HUES48 (cell line): ENCODE data around the gene KCNJ16.
A peak's percentile ranks its signal among the peaks of the same experiment; 100 is the strongest.

Experiments used
- H3K27ac ChIP-seq: one replicate; pipeline ENCODE4 v1.7.0; 2013; ENCODE audit warnings: low read depth, low read length, inconsistent platforms
- H3K27me3 ChIP-seq: 2 replicates; pipeline ENCODE4 v1.6.1; 2013; ENCODE audit warnings: mild to moderate bottlenecking, low read length; ENCODE audit not compliant: control insufficient read depth, insufficient read depth
- H3K36me3 ChIP-seq: 2 replicates; pipeline ENCODE4 v1.6.1; 2013; ENCODE audit warnings: low read length; ENCODE audit not compliant: control insufficient read depth, insufficient read depth
- H3K4me1 ChIP-seq: 2 replicates; pipeline ENCODE4 v1.6.1; 2013; ENCODE audit warnings: mild to moderate bottlenecking, low read length; ENCODE audit not compliant: control insufficient read depth, insufficient read depth
- H3K4me3 ChIP-seq: 2 replicates; pipeline ENCODE4 v1.5.1; 2013; ENCODE audit warnings: mild to moderate bottlenecking, low read depth, low read length
- H3K9ac ChIP-seq: 2 replicates; pipeline ENCODE4 v1.6.1; 2013; ENCODE audit warnings: mild to moderate bottlenecking, low read depth, low read length, moderate library complexity
- H3K9me3 ChIP-seq: 2 replicates; pipeline ENCODE4 v1.6.1; 2013; ENCODE audit warnings: low read length; ENCODE audit not compliant: control insufficient read depth, insufficient read depth

Gene KCNJ16

GRCh38 chr17:70074956-70075355 lies at the start of gene KCNJ16:
Gene KCNJ16 (plus strand): TSS chr17:70075225. CDS start chr17:70132088, 56,863 bp downstream.
- H3K27ac ChIP-seq = peak within 1 kb of the TSS; percentile 57
- H3K9me3 ChIP-seq = no peaks in the 10 kb centered on the region

GRCh38 chr17:70028397-70028796 lies 46.6 kb upstream of the KCNJ16 start:
- Histone ChIP-seq H3K9ac (no peak overlapping the region), H3K9me3 (no peaks in the 10 kb centered on the region), H3K27ac (no peak overlapping the region), H3K36me3 (no peaks in the 10 kb centered on the region), H3K4me3 (no peak overlapping the region), H3K27me3 (no peaks in the 10 kb centered on the region), H3K4me1 (no peaks in the 10 kb centered on the region)

More at GRCh38 chr17:70074956-70075355, at the start of gene KCNJ16:
- Histone ChIP-seq H3K36me3 (no peaks in the 10 kb centered on the region), H3K4me1 (peaks cover 19% of the 10 kb centered on the region), H3K9ac (no peak within 1 kb of the TSS), H3K4me3 (no peak within 1 kb of the TSS), H3K27me3 (no peaks in the 10 kb centered on the region)

GRCh38 chr17:70028978-70029767 lies 45.9 kb upstream of the KCNJ16 start:
- Histone ChIP-seq H3K36me3 (no peaks in the 10 kb centered on the region), H3K27ac (no peak overlapping the region), H3K9me3 (no peaks in the 10 kb centered on the region), H3K9ac (no peak overlapping the region), H3K4me1 (no peaks in the 10 kb centered on the region), H3K4me3 (no peak overlapping the region), H3K27me3 (no peaks in the 10 kb centered on the region)

- Histone ChIP-seq H3K9ac (no peak overlapping the region), H3K27ac (no peak overlapping the region), H3K4me3 (no peak overlapping the region), H3K9me3 (no peaks in the 10 kb centered on the region), H3K27me3 (no peaks in the 10 kb centered on the region), H3K4me1 (no peaks in the 10 kb centered on the region), H3K36me3 (no peaks in the 10 kb centered on the region)
Observed at GRCh38 chr17:70030371-70030770, 44.7 kb upstream of the KCNJ16 start.

- H3K9me3 ChIP-seq = no peaks in the 10 kb centered on the region
- no peak overlapping the region for H3K4me3 ChIP-seq
- H3K27ac ChIP-seq = no peak overlapping the region
- H3K4me1 ChIP-seq = no peaks in the 10 kb centered on the region
- no peaks in the 10 kb centered on the region for H3K27me3 ChIP-seq
- H3K36me3 ChIP-seq = no peaks in the 10 kb centered on the region
- no peak overlapping the region for H3K9ac ChIP-seq
Observed at GRCh38 chr17:70031341-70031740, 43.7 kb upstream of the KCNJ16 start.

- Histone ChIP-seq H3K27me3 (no peaks in the 10 kb centered on the region), H3K27ac (no peak overlapping the region), H3K4me1 (no peaks in the 10 kb centered on the region), H3K9ac (no peak overlapping the region), H3K9me3 (no peaks in the 10 kb centered on the region), H3K36me3 (no peaks in the 10 kb centered on the region), H3K4me3 (no peak overlapping the region)
Observed at GRCh38 chr17:70033165-70033564, 41.9 kb upstream of the KCNJ16 start.

- Histone ChIP-seq H3K4me1 (no peaks in the 10 kb centered on the region), H3K27ac (no peak overlapping the region), H3K9me3 (no peaks in the 10 kb centered on the region), H3K9ac (no peak overlapping the region), H3K27me3 (no peaks in the 10 kb centered on the region), H3K4me3 (no peak overlapping the region), H3K36me3 (no peaks in the 10 kb centered on the region)
Observed at GRCh38 chr17:70034158-70034557, 40.9 kb upstream of the KCNJ16 start.

- no peaks in the 10 kb centered on the region for H3K36me3 ChIP-seq
- no peak overlapping the region for H3K9ac ChIP-seq
- no peak overlapping the region for H3K4me3 ChIP-seq
- H3K4me1 ChIP-seq = no peaks in the 10 kb centered on the region
- no peaks in the 10 kb centered on the region for H3K27me3 ChIP-seq
- no peak overlapping the region for H3K27ac ChIP-seq
- no peaks in the 10 kb centered on the region for H3K9me3 ChIP-seq
Observed at GRCh38 chr17:70037498-70037897, 37.5 kb upstream of the KCNJ16 start.

- Histone ChIP-seq H3K4me3 (no peak overlapping the region), H3K9me3 (no peaks in the 10 kb centered on the region), H3K27me3 (no peaks in the 10 kb centered on the region), H3K36me3 (no peaks in the 10 kb centered on the region), H3K27ac (no peak overlapping the region), H3K9ac (no peak overlapping the region), H3K4me1 (no peaks in the 10 kb centered on the region)
Observed at GRCh38 chr17:70040336-70040735, 34.7 kb upstream of the KCNJ16 start.

GRCh38 chr17:70041061-70041460 lies 34.0 kb upstream of the KCNJ16 start:
- H3K27me3 ChIP-seq = no peaks in the 10 kb centered on the region

GRCh38 chr17:70041540-70041939 lies 33.5 kb upstream of the KCNJ16 start:
- no peak overlapping the region for H3K9ac ChIP-seq
- H3K9me3 ChIP-seq = no peaks in the 10 kb centered on the region
- H3K27ac ChIP-seq = no peak overlapping the region
- H3K27me3 ChIP-seq = no peaks in the 10 kb centered on the region
- H3K4me1 ChIP-seq = no peaks in the 10 kb centered on the region
- no peak overlapping the region for H3K4me3 ChIP-seq
- no peaks in the 10 kb centered on the region for H3K36me3 ChIP-seq

More at GRCh38 chr17:70041061-70041460, 34.0 kb upstream of the KCNJ16 start:
- no peaks in the 10 kb centered on the region for H3K9me3 ChIP-seq
- H3K4me3 ChIP-seq = no peak overlapping the region
- H3K36me3 ChIP-seq = no peaks in the 10 kb centered on the region
- H3K9ac ChIP-seq = no peak overlapping the region
- H3K27ac ChIP-seq = no peak overlapping the region
- no peaks in the 10 kb centered on the region for H3K4me1 ChIP-seq
